Measurements from ENCODE around the gene CAMK4.

GRCh38 chr5:111511174-111511830 lies 287.1 kb downstream of the CAMK4 start:
- TF ChIP-seq CTCF (IDR thresholded peaks at IDR 0.05; ENCODE audit: low read depth, low read length, missing input control) (no peak), FOXA1 (IDR thresholded peaks at IDR 0.05) (no peak), YY1 (IDR thresholded peaks at IDR 0.05) (no peak), TAF1 (conservative IDR thresholded peaks at IDR 0.05) (no peak), RAD21 (IDR thresholded peaks at IDR 0.05) (no peak)
